HepG2 (cell line): ENCODE data around the gene IFI30. TPM values are rescaled to one million over a fixed set of nuclear protein-coding genes. Genes with fewer than 3 reads are reported as not detected.
A peak's percentile ranks its signal among the peaks of the same experiment; 100 is the strongest.

Source experiments
- ARID5B ChIP-seq: IDR thresholded peaks from 2 replicates; pipeline ENCODE4 v1.4.0; 2020; ENCODE audit warnings: mild to moderate bottlenecking, missing genetic modification reagents
- CREB1 ChIP-seq, 2 experiments: fragments of 450-650 bp in 1 of 2; IDR thresholded peaks; 2 replicates each; pipeline ENCODE4 v1.6.1; 2016 to 2017; ENCODE audit warnings: control low read depth in 1 of 2, mild to moderate bottlenecking in 1 of 2, missing compliant biosample characterization in 1 of 2, missing genetic modification characterization in 1 of 2
- FOXK2 ChIP-seq: fragments of 450-650 bp; IDR thresholded peaks from 2 replicates; pipeline ENCODE4 v1.6.1; 2016
- JUNB ChIP-seq: sonication (generic); formaldehyde crosslinking; IDR thresholded peaks from 2 replicates; pipeline ENCODE4 v1.8.0; 2022; ENCODE audit warnings: missing genetic modification reagents, mild to moderate bottlenecking, borderline replicate concordance
- KDM2A ChIP-seq: sonication (generic); formaldehyde crosslinking; IDR thresholded peaks from 2 replicates; pipeline ENCODE4 v1.4.0; 2020; ENCODE audit warnings: low read depth, missing genetic modification reagents, borderline replicate concordance
- KMT2B ChIP-seq: IDR thresholded peaks from 2 replicates; pipeline ENCODE4 v1.6.1; 2016; ENCODE audit warnings: missing genetic modification reagents, missing compliant biosample characterization
- RAD51 ChIP-seq: fragments of 450-650 bp; IDR thresholded peaks from 2 replicates; pipeline ENCODE4 v1.6.1; 2016; ENCODE audit warnings: borderline replicate concordance
- RORA ChIP-seq: sonication (generic); formaldehyde crosslinking; IDR thresholded peaks from 2 replicates; pipeline ENCODE4 v1.5.0; 2020; ENCODE audit warnings: mild to moderate bottlenecking, missing genetic modification reagents, moderate library complexity
- SMARCC2 ChIP-seq: fragments of 450-650 bp; IDR thresholded peaks from 2 replicates; pipeline ENCODE4 v1.6.1; 2017; ENCODE audit warnings: antibody characterized with exemption, mild to moderate bottlenecking
- SP5 ChIP-seq: IDR thresholded peaks from 2 replicates; pipeline ENCODE4 v1.6.1; 2016; ENCODE audit warnings: low read depth, borderline replicate concordance
- SRF ChIP-seq: IDR thresholded peaks from 2 replicates; pipeline ENCODE4 v1.6.1; 2011; ENCODE audit warnings: mild to moderate bottlenecking, low read depth, low read length, moderate library complexity
- THAP7 ChIP-seq: sonication (generic); formaldehyde crosslinking; IDR thresholded peaks from 2 replicates; pipeline ENCODE4 v1.8.1; 2023; ENCODE audit warnings: mild to moderate bottlenecking, missing genetic modification reagents
- YEATS2 ChIP-seq: sonication (generic); formaldehyde crosslinking; IDR thresholded peaks from 2 replicates; pipeline ENCODE4 v1.4.0; 2020; ENCODE audit warnings: missing genetic modification reagents, borderline replicate concordance
- ZMYM3 ChIP-seq: sonication (generic); formaldehyde crosslinking; IDR thresholded peaks from 2 replicates; pipeline ENCODE4 v1.5.1; 2020; ENCODE audit warnings: mild to moderate bottlenecking, missing genetic modification reagents
- ZNF318 ChIP-seq: sonication (generic); formaldehyde crosslinking; IDR thresholded peaks from 2 replicates; pipeline ENCODE4 v1.4.0; 2020; ENCODE audit warnings: mild to moderate bottlenecking, missing genetic modification reagents
- ZNF382 ChIP-seq: sonication (generic); formaldehyde crosslinking; IDR thresholded peaks from 2 replicates; pipeline ENCODE4 v1.5.0; 2020; ENCODE audit warnings: missing genetic modification reagents, mild to moderate bottlenecking, borderline replicate concordance
- ZNF678 ChIP-seq: sonication (generic); formaldehyde crosslinking; IDR thresholded peaks from 2 replicates; pipeline ENCODE4 v1.4.0; 2020; ENCODE audit warnings: mild to moderate bottlenecking, missing genetic modification reagents
- polyA plus RNA-seq, 8 experiments: library from polyadenylated mRNA; depleted of rRNA in 3 of 8; stranded (reverse) in 7 of 8; unstranded in 1 of 8; fragments of >200 nt; fragmentation: Illumina TruSeq in 4 of 8; extraction: Trizol in 4 of 8; gene quantifications; 2 replicates each; pipeline versions ENCODE4 v1.2.1 to v1.2.3, GENCODE V29; 2011 to 2016; ENCODE audit warnings: low read depth in 4 of 8, missing spikeins in 1 of 8, mixed read lengths in 1 of 8; ENCODE audit not compliant: insufficient read depth in 1 of 8
- total RNA-seq, 5 experiments: library from RNA; depleted of rRNA; stranded (reverse); fragments of >200 nt; fragmentation: Illumina TruSeq; extraction: Trizol; gene quantifications; 2 replicates each; pipeline ENCODE4 v1.2.3, GENCODE V29; 2016; ENCODE audit warnings: low read depth in 1 of 5

IFI30 gene
- total and polyA plus RNA-seq, 2 of the 13 experiments (the other 11 are each of a cell fraction or from before 2014, with no cell fraction given): 25.0 to 79.4 TPM

GRCh38 chr19:18152817-18153555 is 20.6 kb upstream of the IFI30 start, which contains the start of gene PIK3R2 (continued):
- TF ChIP-seq ARID5B (CRISPR knock-in tag): no peak
- no peak for TF ChIP-seq RORA (CRISPR knock-in tag)
- no peak for TF ChIP-seq SRF
- no peak; the same call in 1 of the 2 replicates for TF ChIP-seq ZNF318 (CRISPR knock-in tag)
- no peak for TF ChIP-seq ZMYM3 (CRISPR knock-in tag)
- peak; percentile 22; the same call in 1 of the 2 replicates for TF ChIP-seq CREB1 (IDR thresholded peaks at IDR 0.05)
- TF ChIP-seq CREB1 (CRISPR knock-in tag; IDR thresholded peaks at IDR 0.05): no peak
- TF ChIP-seq KMT2B (CRISPR knock-in tag): 0 out of 2 replicates have a peak, but pooled peaks have one; percentile 1
- TF ChIP-seq JUNB: no peak
- peak; percentile 95 for TF ChIP-seq YEATS2
- TF ChIP-seq KDM2A (CRISPR knock-in tag): no peak
- TF ChIP-seq ZNF678 (CRISPR knock-in tag): no peak
- no peak for TF ChIP-seq SMARCC2
- TF ChIP-seq SP5 (CRISPR knock-in tag): peak; percentile 51
- no peak for TF ChIP-seq ZNF382 (CRISPR knock-in tag)
- TF ChIP-seq RAD51: no peak
- no peak for TF ChIP-seq THAP7 (CRISPR knock-in tag)
- TF ChIP-seq FOXK2: no peak
